Activated naive CD8-positive, alpha-beta T cell (primary cell): ENCODE data around the gene ZAP70.
A peak's percentile ranks its signal among the peaks of the same experiment; 100 is the strongest.

Experiments used
- H3K27ac Mint-ChIP-seq: one replicate; pipeline ENCODE4 v1.8.0; 2021; ENCODE audit warnings: mixed read lengths
- H3K27me3 Mint-ChIP-seq: one replicate; pipeline ENCODE4 v1.8.0; 2021; ENCODE audit warnings: mixed read lengths
- H3K36me3 Mint-ChIP-seq: one replicate; pipeline ENCODE4 v1.8.0; 2021; ENCODE audit warnings: mixed read lengths
- H3K4me1 Mint-ChIP-seq: one replicate; pipeline ENCODE4 v1.8.0; 2021; ENCODE audit warnings: low read depth, mixed read lengths
- H3K4me3 Mint-ChIP-seq: one replicate; pipeline ENCODE4 v1.8.0; 2021; ENCODE audit warnings: mild to moderate bottlenecking, mixed read lengths
- H3K9me3 Mint-ChIP-seq: one replicate; pipeline ENCODE4 v1.8.0; 2021; ENCODE audit warnings: low read depth, mixed read lengths

ZAP70 gene

GRCh38 chr2:97757062-97757461 is 43.7 kb downstream of the ZAP70 start:
- no peaks in the 10 kb centered on the region for H3K9me3 Mint-ChIP-seq
- H3K27me3 Mint-ChIP-seq, result no peaks in the 10 kb centered on the region
- H3K4me3 Mint-ChIP-seq, result no peak overlapping the region
- H3K36me3 Mint-ChIP-seq, result peaks cover 11% of the 10 kb centered on the region
- no peak overlapping the region for H3K27ac Mint-ChIP-seq
- peaks cover 38% of the 10 kb centered on the region for H3K4me1 Mint-ChIP-seq

- peaks cover 11% of the 10 kb centered on the region for H3K36me3 Mint-ChIP-seq
- no peaks in the 10 kb centered on the region for H3K27me3 Mint-ChIP-seq
- no peak overlapping the region for H3K27ac Mint-ChIP-seq
- no peak overlapping the region for H3K4me3 Mint-ChIP-seq
- H3K9me3 Mint-ChIP-seq, result no peaks in the 10 kb centered on the region
- peaks cover 43% of the 10 kb centered on the region for H3K4me1 Mint-ChIP-seq
Measured at GRCh38 chr2:97758131-97758705, 44.8 kb downstream of the ZAP70 start.

- H3K4me1 Mint-ChIP-seq, result peaks cover 48% of the 10 kb centered on the region
- no peaks in the 10 kb centered on the region for H3K27me3 Mint-ChIP-seq
- peaks cover 17% of the 10 kb centered on the region for H3K36me3 Mint-ChIP-seq
- peak overlapping the region; percentile 78 for H3K27ac Mint-ChIP-seq
- H3K9me3 Mint-ChIP-seq, result no peaks in the 10 kb centered on the region
- H3K4me3 Mint-ChIP-seq, result peak overlapping the region; percentile 65
Measured at GRCh38 chr2:97759727-97760407, 46.5 kb downstream of the ZAP70 start.

- H3K36me3 Mint-ChIP-seq, result peaks cover 21% of the 10 kb centered on the region
- no peaks in the 10 kb centered on the region for H3K9me3 Mint-ChIP-seq
- H3K4me1 Mint-ChIP-seq, result peaks cover 50% of the 10 kb centered on the region
- peak overlapping the region; percentile 78 for H3K27ac Mint-ChIP-seq
- no peaks in the 10 kb centered on the region for H3K27me3 Mint-ChIP-seq
- H3K4me3 Mint-ChIP-seq, result peak overlapping the region; percentile 65
Measured at GRCh38 chr2:97760480-97761049, 47.2 kb downstream of the ZAP70 start.

GRCh38 chr2:97761192-97761591 is 47.8 kb downstream of the ZAP70 start:
- Mint-ChIP-seq H3K27me3 (no peaks in the 10 kb centered on the region), H3K36me3 (peaks cover 24% of the 10 kb centered on the region), H3K4me3 (peak overlapping the region; percentile 65), H3K4me1 (peaks cover 50% of the 10 kb centered on the region), H3K9me3 (no peaks in the 10 kb centered on the region), H3K27ac (peak overlapping the region; percentile 78)

- H3K27me3 Mint-ChIP-seq, result no peaks in the 10 kb centered on the region
- H3K36me3 Mint-ChIP-seq, result peaks cover 18% of the 10 kb centered on the region
- H3K4me1 Mint-ChIP-seq, result peaks cover 53% of the 10 kb centered on the region
- no peaks in the 10 kb centered on the region for H3K9me3 Mint-ChIP-seq
- H3K27ac Mint-ChIP-seq, result peak overlapping the region; percentile 54
- H3K4me3 Mint-ChIP-seq, result no peak overlapping the region
Measured at GRCh38 chr2:97763176-97763845, 49.9 kb downstream of the ZAP70 start.

GRCh38 chr2:97764559-97765263 is 51.3 kb downstream of the ZAP70 start:
- Mint-ChIP-seq H3K9me3 (no peaks in the 10 kb centered on the region), H3K36me3 (peaks cover 18% of the 10 kb centered on the region), H3K4me1 (peaks cover 41% of the 10 kb centered on the region), H3K27me3 (no peaks in the 10 kb centered on the region), H3K27ac (no peak overlapping the region), H3K4me3 (no peak overlapping the region)

GRCh38 chr2:97765933-97766332 is 52.6 kb downstream of the ZAP70 start:
- no peak overlapping the region for H3K27ac Mint-ChIP-seq
- H3K36me3 Mint-ChIP-seq, result peaks cover 15% of the 10 kb centered on the region
- no peaks in the 10 kb centered on the region for H3K27me3 Mint-ChIP-seq
- no peak overlapping the region for H3K4me3 Mint-ChIP-seq
- no peaks in the 10 kb centered on the region for H3K9me3 Mint-ChIP-seq
- H3K4me1 Mint-ChIP-seq, result peaks cover 29% of the 10 kb centered on the region

- no peak overlapping the region for H3K27ac Mint-ChIP-seq
- H3K27me3 Mint-ChIP-seq, result no peaks in the 10 kb centered on the region
- H3K4me1 Mint-ChIP-seq, result peaks cover 25% of the 10 kb centered on the region
- H3K36me3 Mint-ChIP-seq, result peaks cover 17% of the 10 kb centered on the region
- H3K9me3 Mint-ChIP-seq, result no peaks in the 10 kb centered on the region
- no peak overlapping the region for H3K4me3 Mint-ChIP-seq
Measured at GRCh38 chr2:97766567-97766966, 53.2 kb downstream of the ZAP70 start.

GRCh38 chr2:97769308-97769707 is 55.9 kb downstream of the ZAP70 start:
- peaks cover 11% of the 10 kb centered on the region for H3K4me1 Mint-ChIP-seq
- H3K27ac Mint-ChIP-seq, result no peak overlapping the region
- H3K36me3 Mint-ChIP-seq, result peaks cover 15% of the 10 kb centered on the region
- no peaks in the 10 kb centered on the region for H3K27me3 Mint-ChIP-seq
- H3K9me3 Mint-ChIP-seq, result no peaks in the 10 kb centered on the region
- no peak overlapping the region for H3K4me3 Mint-ChIP-seq

- Mint-ChIP-seq H3K27ac (no peak overlapping the region), H3K4me3 (no peak overlapping the region), H3K9me3 (no peaks in the 10 kb centered on the region), H3K4me1 (peaks cover 13% of the 10 kb centered on the region), H3K36me3 (peaks cover 18% of the 10 kb centered on the region), H3K27me3 (no peaks in the 10 kb centered on the region)
Measured at GRCh38 chr2:97769711-97770110, 56.3 kb downstream of the ZAP70 start.

GRCh38 chr2:97770445-97770844 is 57.1 kb downstream of the ZAP70 start:
- Mint-ChIP-seq H3K27me3 (no peaks in the 10 kb centered on the region), H3K4me1 (peaks cover 11% of the 10 kb centered on the region), H3K9me3 (no peaks in the 10 kb centered on the region), H3K36me3 (peaks cover 16% of the 10 kb centered on the region), H3K27ac (no peak overlapping the region), H3K4me3 (no peak overlapping the region)

- H3K27me3 Mint-ChIP-seq, result no peaks in the 10 kb centered on the region
- no peaks in the 10 kb centered on the region for H3K9me3 Mint-ChIP-seq
- peaks cover 2% of the 10 kb centered on the region for H3K4me1 Mint-ChIP-seq
- no peak overlapping the region for H3K4me3 Mint-ChIP-seq
- H3K27ac Mint-ChIP-seq, result no peak overlapping the region
- peaks cover 13% of the 10 kb centered on the region for H3K36me3 Mint-ChIP-seq
Measured at GRCh38 chr2:97774425-97774824, 61.0 kb downstream of the ZAP70 start.

GRCh38 chr2:97775074-97775473 is 61.7 kb downstream of the ZAP70 start:
- Mint-ChIP-seq H3K4me3 (no peak overlapping the region), H3K27me3 (no peaks in the 10 kb centered on the region), H3K27ac (no peak overlapping the region), H3K36me3 (peaks cover 13% of the 10 kb centered on the region), H3K4me1 (peaks cover 2% of the 10 kb centered on the region), H3K9me3 (no peaks in the 10 kb centered on the region)

- H3K27me3 Mint-ChIP-seq, result no peaks in the 10 kb centered on the region
- no peak overlapping the region for H3K4me3 Mint-ChIP-seq
- H3K4me1 Mint-ChIP-seq, result peaks cover 2% of the 10 kb centered on the region
- H3K9me3 Mint-ChIP-seq, result no peaks in the 10 kb centered on the region
- peaks cover 12% of the 10 kb centered on the region for H3K36me3 Mint-ChIP-seq
- no peak overlapping the region for H3K27ac Mint-ChIP-seq
Measured at GRCh38 chr2:97779141-97779540, 65.8 kb downstream of the ZAP70 start.
